Superior temporal gyrus (tissue), 1 donor: ENCODE data around the gene MAP7D3.
"Not testable (repeated sequence)": the region's sequence is repeated elsewhere in the genome, so short reads cannot be mapped to it uniquely, and the experiment has no call there.

Experiments used
- DNase-seq: peaks from one replicate; pipeline ENCODE4 v3.0.0-alpha.2; 2016; ENCODE audit errors: extremely low spot score

The MAP7D3 gene

GRCh38 chrX:136183172-136183571 is 68.0 kb downstream of the MAP7D3 start:
- DNase-seq = no peak

GRCh38 chrX:136182414-136182813 is 68.8 kb downstream of the MAP7D3 start:
- no peak for DNase-seq

- no peak for DNase-seq
These were observed 72.1 kb downstream of the MAP7D3 start for GRCh38 chrX:136179133-136179532.

GRCh38 chrX:136176399-136176825 is 74.8 kb downstream of the MAP7D3 start:
- no peak for DNase-seq

GRCh38 chrX:136171420-136171819 is 79.8 kb downstream of the MAP7D3 start:
- no peak for DNase-seq

GRCh38 chrX:136170139-136170800 is 80.9 kb downstream of the MAP7D3 start:
- no peak for DNase-seq

GRCh38 chrX:136168929-136169735 is 82.1 kb downstream of the MAP7D3 start:
- peak; percentile 48 for DNase-seq

GRCh38 chrX:136167989-136168388 is 83.2 kb downstream of the MAP7D3 start:
- DNase-seq = not testable (repeated sequence)

- DNase-seq = no peak
These were observed 84.9 kb downstream of the MAP7D3 start for GRCh38 chrX:136166221-136166855.

GRCh38 chrX:136165406-136165805 is 85.8 kb downstream of the MAP7D3 start:
- DNase-seq = no peak

GRCh38 chrX:136163689-136164088 is 87.5 kb downstream of the MAP7D3 start:
- DNase-seq = no peak
